ENCODE results near the gene LDLRAD4.

Gene LDLRAD4

GRCh38 chr18:13589943-13590342 is 371.4 kb downstream of the LDLRAD4 start:
- Histone ChIP-seq H2BK120ac (ENCODE audit: low read depth, low read length) (no peak overlapping the region), H3K36me3 (ENCODE audit: control insufficient read depth in 1 of 2, insufficient read depth in 2 of 2, low read depth in 1 of 2, low read length in 2 of 2) (no peaks in the 10 kb centered on the region), H3K14ac (ENCODE audit: low read length in 2 of 2) (peak overlapping the region in 1 of 2 experiments; percentile 18), H3K23ac (ENCODE audit: low read length in 2 of 2) (no peak overlapping the region), H3K4me3 (ENCODE audit: insufficient read depth in 1 of 2, low read depth in 1 of 2, low read length in 2 of 2) (peak overlapping the region in 1 of 2 experiments; percentile 6), H3K4ac (ENCODE audit: low read depth in 1 of 2, low read length in 2 of 2) (no peak overlapping the region), H2BK12ac (ENCODE audit: low read length in 2 of 2) (no peak overlapping the region), H3K27ac (ENCODE audit: low read length, poor library complexity, severe bottlenecking) (no peak overlapping the region), H2AK5ac (ENCODE audit: low read length, severe bottlenecking) (no peak overlapping the region), H4K91ac (ENCODE audit: low read length) (peak overlapping the region; percentile 45), H3K9me3 (ENCODE audit: control insufficient read depth, low read length) (no peaks in the 10 kb centered on the region), H3K9ac (ENCODE audit: low read length) (no peak overlapping the region), H3K79me1 (replicated peaks; ENCODE audit: low read length, poor library complexity, severe bottlenecking) (no peaks in the 10 kb centered on the region), H2BK5ac (ENCODE audit: low read depth, low read length, poor library complexity, severe bottlenecking) (no peak overlapping the region), H2AFZ (ENCODE audit: low read depth, low read length) (no peak overlapping the region), H3K4me1 (ENCODE audit: control insufficient read depth, insufficient read depth, low read depth, low read length) (no peaks in the 10 kb centered on the region), H3K18ac (ENCODE audit: low read depth in 1 of 2, low read length in 2 of 2) (no peak overlapping the region), H3K4me2 (ENCODE audit: low read length, poor library complexity, severe bottlenecking) (no peak overlapping the region), H3K27me3 (ENCODE audit: control insufficient read depth in 1 of 2, insufficient read depth in 1 of 2, low read length in 2 of 2) (no peaks in the 10 kb centered on the region), H4K8ac (ENCODE audit: low read length) (no peak overlapping the region), H2BK15ac (ENCODE audit: low read depth, poor library complexity, severe bottlenecking) (no peak overlapping the region)
- 83% methylated on average over 9 of the region's 9 CpGs for WGBS
- no peak for DNase-seq

- H3K27me3 ChIP-seq (ENCODE audit: control insufficient read depth in 1 of 2, insufficient read depth in 1 of 2, low read length in 2 of 2) = no peaks in the 10 kb centered on the region
- no peak overlapping the region for H3K4me3 ChIP-seq (ENCODE audit: insufficient read depth in 1 of 2, low read depth in 1 of 2, low read length in 2 of 2)
- H2BK15ac ChIP-seq (ENCODE audit: low read depth, poor library complexity, severe bottlenecking) = no peak overlapping the region
- H4K91ac ChIP-seq (ENCODE audit: low read length) = no peak overlapping the region
- H2AK5ac ChIP-seq (ENCODE audit: low read length, severe bottlenecking) = no peak overlapping the region
- no peak overlapping the region for H3K4me2 ChIP-seq (ENCODE audit: low read length, poor library complexity, severe bottlenecking)
- no peak overlapping the region for H2BK120ac ChIP-seq (ENCODE audit: low read depth, low read length)
- H2AFZ ChIP-seq (ENCODE audit: low read depth, low read length) = no peak overlapping the region
- H3K27ac ChIP-seq (ENCODE audit: low read length, poor library complexity, severe bottlenecking) = no peak overlapping the region
- WGBS = 66% methylated on average over 3 of the region's 3 CpGs
- no peak overlapping the region for H2BK12ac ChIP-seq (ENCODE audit: low read length in 2 of 2)
- H3K4ac ChIP-seq (ENCODE audit: low read depth in 1 of 2, low read length in 2 of 2) = no peak overlapping the region
- no peaks in the 10 kb centered on the region for H3K36me3 ChIP-seq (ENCODE audit: control insufficient read depth in 1 of 2, insufficient read depth in 2 of 2, low read depth in 1 of 2, low read length in 2 of 2)
- no peak overlapping the region for H3K23ac ChIP-seq (ENCODE audit: low read length in 2 of 2)
- no peak overlapping the region for H3K9ac ChIP-seq (ENCODE audit: low read length)
- H3K14ac ChIP-seq (ENCODE audit: low read length in 2 of 2) = no peak overlapping the region
- H3K18ac ChIP-seq (ENCODE audit: low read depth in 1 of 2, low read length in 2 of 2) = no peak overlapping the region
- H3K9me3 ChIP-seq (ENCODE audit: control insufficient read depth, low read length) = peaks cover 17% of the 10 kb centered on the region
- H3K79me1 ChIP-seq (replicated peaks; ENCODE audit: low read length, poor library complexity, severe bottlenecking) = no peaks in the 10 kb centered on the region
- no peak overlapping the region for H4K8ac ChIP-seq (ENCODE audit: low read length)
- no peaks in the 10 kb centered on the region for H3K4me1 ChIP-seq (ENCODE audit: control insufficient read depth, insufficient read depth, low read depth, low read length)
- no peak overlapping the region for H2BK5ac ChIP-seq (ENCODE audit: low read depth, low read length, poor library complexity, severe bottlenecking)
- no peak for DNase-seq
These were observed 373.7 kb downstream of the LDLRAD4 start for GRCh38 chr18:13592246-13592645.

GRCh38 chr18:13594551-13594950 is 376.0 kb downstream of the LDLRAD4 start:
- DNase-seq = no peak
- WGBS = no CpG with 5 or more reads among the region's 2 CpGs
- H3K4me3 ChIP-seq (ENCODE audit: insufficient read depth in 1 of 2, low read depth in 1 of 2, low read length in 2 of 2) = no peak overlapping the region

GRCh38 chr18:13597068-13597467 is 378.5 kb downstream of the LDLRAD4 start:
- Histone ChIP-seq H3K4ac (ENCODE audit: low read depth in 1 of 2, low read length in 2 of 2) (no peak overlapping the region), H2BK12ac (ENCODE audit: low read length in 2 of 2) (no peak overlapping the region), H3K27me3 (ENCODE audit: control insufficient read depth in 1 of 2, insufficient read depth in 1 of 2, low read length in 2 of 2) (no peaks in the 10 kb centered on the region), H4K91ac (ENCODE audit: low read length) (no peak overlapping the region), H3K36me3 (ENCODE audit: control insufficient read depth in 1 of 2, insufficient read depth in 2 of 2, low read depth in 1 of 2, low read length in 2 of 2) (no peaks in the 10 kb centered on the region), H3K18ac (ENCODE audit: low read depth in 1 of 2, low read length in 2 of 2) (no peak overlapping the region), H3K23ac (ENCODE audit: low read length in 2 of 2) (no peak overlapping the region), H3K4me2 (ENCODE audit: low read length, poor library complexity, severe bottlenecking) (no peak overlapping the region), H2BK5ac (ENCODE audit: low read depth, low read length, poor library complexity, severe bottlenecking) (no peak overlapping the region), H2AFZ (ENCODE audit: low read depth, low read length) (no peak overlapping the region), H3K14ac (ENCODE audit: low read length in 2 of 2) (no peak overlapping the region), H3K9ac (ENCODE audit: low read length) (no peak overlapping the region), H3K4me1 (ENCODE audit: control insufficient read depth, insufficient read depth, low read depth, low read length) (no peaks in the 10 kb centered on the region), H3K4me3 (ENCODE audit: insufficient read depth in 1 of 2, low read depth in 1 of 2, low read length in 2 of 2) (no peak overlapping the region), H3K27ac (ENCODE audit: low read length, poor library complexity, severe bottlenecking) (no peak overlapping the region), H2BK120ac (ENCODE audit: low read depth, low read length) (no peak overlapping the region), H4K8ac (ENCODE audit: low read length) (no peak overlapping the region), H3K9me3 (ENCODE audit: control insufficient read depth, low read length) (peaks cover 37% of the 10 kb centered on the region), H2BK15ac (ENCODE audit: low read depth, poor library complexity, severe bottlenecking) (no peak overlapping the region), H2AK5ac (ENCODE audit: low read length, severe bottlenecking) (no peak overlapping the region), H3K79me1 (replicated peaks; ENCODE audit: low read length, poor library complexity, severe bottlenecking) (no peaks in the 10 kb centered on the region)
- no peak for DNase-seq

More at GRCh38 chr18:13594551-13594950, 376.0 kb downstream of the LDLRAD4 start:
- H3K4me2 ChIP-seq (ENCODE audit: low read length, poor library complexity, severe bottlenecking) = no peak overlapping the region
- H2BK5ac ChIP-seq (ENCODE audit: low read depth, low read length, poor library complexity, severe bottlenecking) = no peak overlapping the region
- no peak overlapping the region for H3K9ac ChIP-seq (ENCODE audit: low read length)
- peaks cover 37% of the 10 kb centered on the region for H3K9me3 ChIP-seq (ENCODE audit: control insufficient read depth, low read length)
- H2AFZ ChIP-seq (ENCODE audit: low read depth, low read length) = no peak overlapping the region
- H3K4ac ChIP-seq (ENCODE audit: low read depth in 1 of 2, low read length in 2 of 2) = no peak overlapping the region
- no peak overlapping the region for H3K27ac ChIP-seq (ENCODE audit: low read length, poor library complexity, severe bottlenecking)
- H3K18ac ChIP-seq (ENCODE audit: low read depth in 1 of 2, low read length in 2 of 2) = no peak overlapping the region
- H3K36me3 ChIP-seq (ENCODE audit: control insufficient read depth in 1 of 2, insufficient read depth in 2 of 2, low read depth in 1 of 2, low read length in 2 of 2) = no peaks in the 10 kb centered on the region
- H2BK15ac ChIP-seq (ENCODE audit: low read depth, poor library complexity, severe bottlenecking) = no peak overlapping the region
- no peak overlapping the region for H2BK12ac ChIP-seq (ENCODE audit: low read length in 2 of 2)
- no peaks in the 10 kb centered on the region for H3K4me1 ChIP-seq (ENCODE audit: control insufficient read depth, insufficient read depth, low read depth, low read length)
- no peak overlapping the region for H4K91ac ChIP-seq (ENCODE audit: low read length)
- no peak overlapping the region for H2AK5ac ChIP-seq (ENCODE audit: low read length, severe bottlenecking)
- H3K23ac ChIP-seq (ENCODE audit: low read length in 2 of 2) = no peak overlapping the region
- H3K27me3 ChIP-seq (ENCODE audit: control insufficient read depth in 1 of 2, insufficient read depth in 1 of 2, low read length in 2 of 2) = no peaks in the 10 kb centered on the region
- no peak overlapping the region for H3K14ac ChIP-seq (ENCODE audit: low read length in 2 of 2)
- H4K8ac ChIP-seq (ENCODE audit: low read length) = no peak overlapping the region
- H2BK120ac ChIP-seq (ENCODE audit: low read depth, low read length) = no peak overlapping the region
- no peaks in the 10 kb centered on the region for H3K79me1 ChIP-seq (replicated peaks; ENCODE audit: low read length, poor library complexity, severe bottlenecking)

Data from mesenchymal stem cell (in vitro differentiated cells and primary cell).